ENCODE measurements around the gene RIMS3.

DNA sequence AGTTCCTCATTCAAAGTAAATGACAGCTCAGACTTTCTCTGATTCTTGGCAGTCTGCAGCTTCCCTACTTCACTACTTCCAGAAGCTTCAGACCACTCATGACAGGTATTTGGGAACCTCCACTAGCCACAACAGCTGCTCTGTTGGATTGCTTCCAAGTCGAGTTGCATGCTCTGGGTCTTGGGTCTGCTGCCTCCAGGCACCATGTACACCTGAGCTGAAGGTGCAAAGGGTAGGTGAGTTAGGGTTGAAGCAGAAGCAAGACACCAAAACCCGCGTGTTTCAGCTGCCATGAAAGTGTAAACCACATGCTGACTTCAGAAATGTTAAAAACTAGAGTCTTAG is 71.3 kb downstream of the RIMS3 start:
- TF ChIP-seq POLR2A (IDR thresholded peaks at IDR 0.05; ENCODE audit: low read depth, low read length) (no peak), TAF1 (IDR thresholded peaks at IDR 0.05; ENCODE audit: borderline replicate concordance, low read depth, low read length) (no peak)

Data from GM12892 (cell line).